ENCODE data around the gene FGF21.
"Not testable (repeated sequence)": the region's sequence is repeated elsewhere in the genome, so short reads cannot be mapped to it uniquely, and the experiment has no call there.

The FGF21 gene

DNA sequence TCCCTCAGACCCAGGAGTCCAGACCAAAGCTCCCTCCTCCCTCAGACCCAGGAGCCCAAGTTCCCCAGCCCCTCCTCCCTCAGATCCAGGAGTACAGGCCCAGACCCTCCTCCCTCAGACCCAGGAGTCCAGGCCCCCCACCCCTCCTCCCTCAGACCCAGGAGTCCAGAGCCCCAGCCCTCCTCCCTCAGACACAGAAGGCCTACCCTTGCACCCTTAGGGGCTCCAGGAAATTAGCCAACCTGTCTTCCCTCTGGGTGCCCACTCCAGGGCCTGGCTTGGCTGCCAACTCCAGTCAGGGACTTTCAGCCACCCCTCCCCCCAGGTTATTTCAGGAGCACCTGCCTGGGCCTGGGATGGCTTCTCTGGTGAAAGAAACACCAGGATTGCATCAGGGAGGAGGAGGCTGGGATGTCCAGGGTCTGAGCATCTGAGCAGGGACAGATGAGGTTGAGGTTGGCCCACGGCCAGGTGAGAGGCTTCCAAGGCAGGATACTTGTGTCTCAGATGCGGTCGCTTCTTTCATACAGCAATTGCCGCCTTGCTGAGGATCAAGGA is at the start of gene FGF21:
FGF21 (plus strand) TSS at position 441 of the 558 bp plus-strand sequence. CDS start 713 bp downstream, outside the sequence.
- Mint-ChIP-seq H3K4me3 (no peak within 1 kb of the TSS), H3K36me3 (no peaks in the 10 kb centered on the region), H3K9me3 (ENCODE audit: low read depth) (no peaks in the 10 kb centered on the region), H3K4me1 (ENCODE audit: low read depth) (peaks cover 14% of the 10 kb centered on the region), H3K27me3 (peaks cover 11% of the 10 kb centered on the region), H3K27ac (no peak within 1 kb of the TSS)

DNA sequence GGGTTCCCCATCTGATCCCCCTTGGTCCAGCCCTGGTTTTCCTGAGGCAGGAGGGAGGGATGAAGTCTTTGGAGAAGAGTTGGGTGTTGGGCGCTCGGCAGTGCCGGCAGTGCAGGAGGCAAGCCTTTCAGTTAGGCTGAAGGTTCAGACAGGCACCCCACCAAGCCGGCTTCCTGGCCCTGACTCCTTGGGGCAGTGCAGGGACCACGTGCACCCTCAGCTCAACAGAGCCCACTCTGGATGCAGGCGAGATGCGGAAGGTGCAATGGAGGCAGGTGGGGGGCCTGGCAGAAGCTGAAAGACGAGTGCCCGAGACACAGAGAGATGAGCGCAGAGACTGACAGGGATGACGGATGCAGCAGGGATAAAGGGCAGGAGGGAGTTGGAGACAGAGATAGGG is 46.9 kb upstream of the FGF21 start:
- Mint-ChIP-seq H3K27me3 (no peaks in the 10 kb centered on the region), H3K4me1 (ENCODE audit: low read depth) (peaks cover 7% of the 10 kb centered on the region), H3K36me3 (peaks cover 9% of the 10 kb centered on the region), H3K9me3 (ENCODE audit: low read depth) (no peaks in the 10 kb centered on the region), H3K4me3 (no peak overlapping the region), H3K27ac (no peak overlapping the region)

- no peaks in the 10 kb centered on the region for H3K9me3 Mint-ChIP-seq (ENCODE audit: low read depth)
- H3K27ac Mint-ChIP-seq, result no peak overlapping the region
- peaks cover 15% of the 10 kb centered on the region for H3K4me1 Mint-ChIP-seq (ENCODE audit: low read depth)
- H3K36me3 Mint-ChIP-seq, result peaks cover 5% of the 10 kb centered on the region
- H3K4me3 Mint-ChIP-seq, result no peak overlapping the region
- H3K27me3 Mint-ChIP-seq, result no peaks in the 10 kb centered on the region
Measured at GRCh38 chr19:48711106-48711662, 44.1 kb upstream of the FGF21 start.

GRCh38 chr19:48713041-48713863 is 42.1 kb upstream of the FGF21 start:
- H3K27ac Mint-ChIP-seq, result no peak overlapping the region
- H3K36me3 Mint-ChIP-seq, result peaks cover 2% of the 10 kb centered on the region
- peak overlapping the region; percentile 88 for H3K4me3 Mint-ChIP-seq
- H3K27me3 Mint-ChIP-seq, result no peaks in the 10 kb centered on the region
- H3K9me3 Mint-ChIP-seq (ENCODE audit: low read depth), result no peaks in the 10 kb centered on the region
- H3K4me1 Mint-ChIP-seq (ENCODE audit: low read depth), result peaks cover 15% of the 10 kb centered on the region

GRCh38 chr19:48713864-48714755 is 41.2 kb upstream of the FGF21 start:
- Mint-ChIP-seq H3K4me3 (peak overlapping the region; percentile 88), H3K4me1 (ENCODE audit: low read depth) (peaks cover 15% of the 10 kb centered on the region), H3K27ac (peak overlapping the region; percentile 73), H3K36me3 (peaks cover 2% of the 10 kb centered on the region), H3K9me3 (ENCODE audit: low read depth) (no peaks in the 10 kb centered on the region), H3K27me3 (no peaks in the 10 kb centered on the region)

- Mint-ChIP-seq H3K36me3 (peaks cover 2% of the 10 kb centered on the region), H3K27me3 (no peaks in the 10 kb centered on the region), H3K27ac (peak overlapping the region; percentile 73), H3K4me3 (peak overlapping the region; percentile 80), H3K4me1 (ENCODE audit: low read depth) (peaks cover 15% of the 10 kb centered on the region), H3K9me3 (ENCODE audit: low read depth) (no peaks in the 10 kb centered on the region)
Measured at GRCh38 chr19:48714759-48715675, 40.3 kb upstream of the FGF21 start.

GRCh38 chr19:48715681-48716171 is 39.6 kb upstream of the FGF21 start:
- H3K4me1 Mint-ChIP-seq (ENCODE audit: low read depth), result peaks cover 18% of the 10 kb centered on the region
- no peak overlapping the region for H3K27ac Mint-ChIP-seq
- no peak overlapping the region for H3K4me3 Mint-ChIP-seq
- no peaks in the 10 kb centered on the region for H3K9me3 Mint-ChIP-seq (ENCODE audit: low read depth)
- H3K27me3 Mint-ChIP-seq, result no peaks in the 10 kb centered on the region
- H3K36me3 Mint-ChIP-seq, result peaks cover 2% of the 10 kb centered on the region

DNA sequence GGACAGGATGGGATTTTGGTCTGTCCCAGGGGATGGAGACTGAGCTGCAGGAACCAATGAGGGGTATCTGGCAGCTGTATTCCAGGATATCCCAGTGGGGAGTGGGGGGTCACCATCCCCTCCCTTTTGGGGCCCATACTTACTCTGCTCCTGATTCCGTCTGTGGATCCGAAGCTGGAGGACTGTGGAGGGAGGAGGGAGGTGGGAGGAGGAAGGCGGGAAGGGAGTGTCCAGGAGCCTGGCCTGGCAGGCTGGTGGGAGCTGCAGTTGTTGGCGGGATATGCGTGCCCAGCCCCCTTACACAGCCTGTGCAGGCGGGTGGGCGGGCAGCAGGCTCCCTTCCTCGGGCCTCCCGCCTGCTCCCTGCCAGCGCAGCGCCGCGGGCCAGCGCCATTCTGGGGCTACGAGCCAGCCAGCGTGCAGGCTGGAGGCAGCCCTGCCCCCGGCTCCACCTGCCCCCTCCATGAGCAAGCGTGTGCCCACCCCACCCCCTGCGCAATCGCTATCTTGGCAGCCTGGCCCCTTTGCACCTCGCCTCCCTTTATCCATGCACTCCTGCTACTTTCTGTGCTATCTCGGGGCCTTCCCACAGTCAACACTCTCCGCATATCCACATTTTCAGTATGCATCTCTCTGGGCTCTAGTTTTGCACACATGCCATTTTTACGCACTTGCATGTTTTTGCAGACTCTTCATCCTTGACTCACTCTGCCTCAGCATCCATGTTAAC is 38.6 kb upstream of the FGF21 start:
- H3K4me3 Mint-ChIP-seq, result peak overlapping the region; percentile 3

DNA sequence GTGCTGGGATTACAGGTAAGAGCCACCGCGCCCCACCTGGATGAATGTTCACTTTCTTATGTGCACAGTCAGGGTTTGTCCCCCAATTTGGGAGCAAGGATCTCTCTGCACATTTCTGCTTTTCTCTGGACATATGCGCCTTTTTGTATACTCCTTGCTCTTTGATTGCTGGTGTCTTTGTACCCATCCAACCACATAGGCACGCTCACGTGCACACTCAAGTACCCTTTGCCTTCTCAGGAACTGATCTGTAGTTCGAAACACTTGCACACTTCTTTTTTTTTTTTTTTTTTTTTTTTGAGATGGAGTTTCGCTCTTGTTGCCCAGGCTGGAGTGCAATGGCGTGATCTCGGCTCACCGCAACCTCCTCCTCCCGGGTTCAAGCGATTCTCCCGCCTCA is 37.2 kb upstream of the FGF21 start:
- not testable (repeated sequence) for H3K9me3 Mint-ChIP-seq (ENCODE audit: low read depth); H3K27ac Mint-ChIP-seq; H3K36me3 Mint-ChIP-seq; H3K4me3 Mint-ChIP-seq; H3K27me3 Mint-ChIP-seq
- H3K4me1 Mint-ChIP-seq (ENCODE audit: low read depth), result peaks cover 15% of the 10 kb centered on the region

More for the DNA sequence above, 38.6 kb upstream of the FGF21 start:
- H3K36me3 Mint-ChIP-seq, result no peaks in the 10 kb centered on the region
- H3K4me1 Mint-ChIP-seq (ENCODE audit: low read depth), result peaks cover 18% of the 10 kb centered on the region
- no peak overlapping the region for H3K27ac Mint-ChIP-seq
- H3K9me3 Mint-ChIP-seq (ENCODE audit: low read depth), result no peaks in the 10 kb centered on the region
- no peaks in the 10 kb centered on the region for H3K27me3 Mint-ChIP-seq

GRCh38 chr19:48718711-48719231 is 36.6 kb upstream of the FGF21 start:
- peaks cover 14% of the 10 kb centered on the region for H3K4me1 Mint-ChIP-seq (ENCODE audit: low read depth)
- H3K36me3 Mint-ChIP-seq, result no peaks in the 10 kb centered on the region
- H3K4me3 Mint-ChIP-seq, result no peak overlapping the region
- no peaks in the 10 kb centered on the region for H3K9me3 Mint-ChIP-seq (ENCODE audit: low read depth)
- no peaks in the 10 kb centered on the region for H3K27me3 Mint-ChIP-seq
- no peak overlapping the region for H3K27ac Mint-ChIP-seq

- no peaks in the 10 kb centered on the region for H3K27me3 Mint-ChIP-seq
- peak within 1 kb of the TSS; percentile 95 for H3K27ac Mint-ChIP-seq
- H3K4me3 Mint-ChIP-seq, result peak within 1 kb of the TSS; percentile 91
- no peaks in the 10 kb centered on the region for H3K9me3 Mint-ChIP-seq (ENCODE audit: low read depth)
- H3K36me3 Mint-ChIP-seq, result no peaks in the 10 kb centered on the region
- peaks cover 10% of the 10 kb centered on the region for H3K4me1 Mint-ChIP-seq (ENCODE audit: low read depth)
Measured at GRCh38 chr19:48719263-48720171, 35.8 kb upstream of the FGF21 start, which contains the start of gene MAMSTR. MAMSTR (minus strand) TSS chr19:48719725; CDS start chr19:48719031, 694 bp downstream.

- peak overlapping the region; percentile 91 for H3K4me3 Mint-ChIP-seq
- H3K9me3 Mint-ChIP-seq (ENCODE audit: low read depth), result peaks cover 4% of the 10 kb centered on the region
- H3K27ac Mint-ChIP-seq, result peak overlapping the region; percentile 95
- no peaks in the 10 kb centered on the region for H3K27me3 Mint-ChIP-seq
- H3K4me1 Mint-ChIP-seq (ENCODE audit: low read depth), result peaks cover 11% of the 10 kb centered on the region
- peaks cover 2% of the 10 kb centered on the region for H3K36me3 Mint-ChIP-seq
Measured at GRCh38 chr19:48720251-48720612, 35.1 kb upstream of the FGF21 start.
